HK-2 (cell line): ENCODE measurements around the gene CLPTM1L.
"Not testable (repeated sequence)": the region's sequence is repeated elsewhere in the genome, so short reads cannot be mapped to it uniquely, and the experiment has no call there.

ENCODE experiments used
- DNase-seq: peaks from one replicate; pipeline ENCODE4 v3.0.0-alpha.2; 2018; ENCODE audit not compliant: unreplicated experiment

Gene CLPTM1L

GRCh38 chr5:1380910-1381309, 36.0 kb upstream of the CLPTM1L start:
- DNase-seq, result no peak

DNA sequence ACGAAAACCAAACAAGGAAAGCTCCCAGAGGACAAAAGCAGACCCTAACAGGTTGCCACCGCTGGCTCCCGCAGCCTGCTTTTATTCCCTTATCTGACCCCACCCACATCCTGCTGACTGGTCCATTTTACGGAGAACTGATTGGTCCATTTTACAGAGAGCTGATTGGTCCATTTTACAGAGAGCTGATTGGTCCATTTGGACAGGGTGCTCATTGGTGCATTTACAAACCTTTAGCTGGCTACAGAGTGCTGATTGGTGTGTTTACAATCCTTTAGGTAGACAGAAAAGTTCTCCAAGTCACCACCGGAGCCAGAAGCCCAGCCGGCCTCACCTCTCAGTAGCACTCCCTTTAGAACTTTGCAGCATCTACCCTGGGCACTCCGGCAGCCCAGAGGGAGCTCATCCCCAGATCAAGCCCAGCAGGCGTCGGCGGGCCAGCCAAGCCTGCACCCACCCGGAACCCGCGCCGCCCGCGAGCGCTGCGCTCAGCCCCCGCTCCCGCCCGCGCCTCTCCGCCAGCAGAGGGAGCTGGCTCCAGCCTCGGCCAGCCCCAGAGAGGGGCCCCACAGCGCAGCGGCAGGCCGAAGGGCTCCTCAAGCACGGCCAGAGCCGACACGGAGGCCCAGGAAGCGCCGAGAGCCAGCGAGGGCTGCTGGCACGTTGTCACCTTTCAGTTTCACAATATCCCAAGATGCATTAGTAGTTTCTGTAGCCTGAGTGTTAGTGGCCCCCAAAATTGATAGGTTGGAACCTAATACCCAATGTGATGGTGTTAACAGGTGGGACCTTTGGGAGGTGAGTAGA, 35.3 kb upstream of the CLPTM1L start:
- DNase-seq, result peak; percentile 47

DNA sequence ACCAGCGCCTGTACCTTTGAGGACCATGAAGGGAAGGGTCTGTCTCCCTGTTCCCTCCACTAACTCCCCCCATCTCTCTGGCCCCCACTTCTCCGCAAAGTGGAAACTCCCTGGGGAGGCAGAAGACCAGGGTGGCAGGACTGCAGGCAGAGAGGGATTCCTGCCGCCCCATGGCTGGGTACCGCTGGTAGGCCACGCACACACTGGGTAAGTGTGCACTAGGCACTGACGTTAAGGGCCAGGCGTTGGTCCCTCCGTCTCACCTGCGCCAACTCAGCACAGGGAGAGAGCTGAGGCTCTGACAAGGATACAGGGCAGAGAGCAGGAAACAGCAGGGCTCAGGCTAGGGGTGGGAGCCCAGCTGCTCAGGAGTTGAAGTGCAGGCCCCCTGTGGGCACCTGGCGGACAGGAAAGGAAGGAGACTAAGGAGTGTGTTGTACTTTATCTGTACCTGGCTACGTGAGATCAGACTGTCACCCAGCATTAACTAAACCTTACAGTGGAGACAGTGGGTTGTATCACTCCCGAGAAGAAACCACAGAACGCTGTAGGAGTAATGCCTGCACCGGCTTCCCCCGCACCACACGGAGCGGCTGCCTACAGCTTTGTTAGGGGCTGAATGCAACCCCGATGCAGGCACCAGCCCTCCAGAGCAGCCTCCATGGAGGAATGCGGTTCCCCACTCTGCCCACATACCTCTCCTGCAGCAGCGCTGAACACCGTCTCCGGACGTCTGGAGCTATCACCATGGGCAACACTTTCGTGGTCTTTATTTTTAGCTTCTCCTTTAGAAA, 34.2 kb upstream of the CLPTM1L start:
- DNase-seq, result no peak

- no peak for DNase-seq
Observed at GRCh38 chr5:1378096-1378495, 33.2 kb upstream of the CLPTM1L start.

DNA sequence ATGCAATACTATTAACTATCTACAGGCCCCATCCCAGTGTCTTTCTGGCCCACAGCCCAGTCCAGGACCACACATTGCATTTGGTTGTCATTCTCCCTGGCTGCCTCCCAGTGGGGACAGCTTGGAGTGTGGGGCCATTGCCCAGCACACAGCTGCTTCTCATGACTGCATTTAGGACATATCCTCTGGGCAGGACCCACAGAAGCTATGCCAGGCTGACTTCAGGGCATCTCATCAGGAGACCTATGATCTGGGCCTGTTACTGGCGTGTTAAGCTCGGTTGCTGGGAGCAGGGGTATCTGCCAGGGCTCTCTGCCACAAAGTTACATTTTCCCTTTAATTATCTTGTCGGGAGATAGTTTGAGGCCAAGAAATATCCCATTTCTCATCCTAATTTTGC, 32.1 kb upstream of the CLPTM1L start:
- no peak for DNase-seq

- peak; percentile 34 for DNase-seq
Observed at GRCh38 chr5:1375871-1376810, 31.2 kb upstream of the CLPTM1L start.

DNA sequence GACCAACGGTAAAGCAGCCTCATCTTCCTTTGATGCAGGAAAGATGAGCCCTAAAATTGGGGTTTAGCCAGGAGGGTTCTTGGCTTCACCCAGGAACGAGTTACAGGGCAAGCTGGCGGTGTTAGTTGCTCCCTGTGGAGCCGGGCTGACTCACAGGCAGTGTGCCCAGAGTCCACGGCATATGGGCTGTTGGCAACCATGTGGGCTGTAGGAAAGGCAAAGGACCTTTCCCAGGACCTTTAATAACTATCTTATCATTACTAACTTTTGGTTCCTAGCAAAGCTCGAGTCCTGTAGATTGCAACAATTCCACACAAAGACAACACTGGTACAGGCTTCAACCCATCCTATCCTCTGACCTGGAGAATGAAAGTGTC, 29.8 kb upstream of the CLPTM1L start:
- no peak for DNase-seq

DNA sequence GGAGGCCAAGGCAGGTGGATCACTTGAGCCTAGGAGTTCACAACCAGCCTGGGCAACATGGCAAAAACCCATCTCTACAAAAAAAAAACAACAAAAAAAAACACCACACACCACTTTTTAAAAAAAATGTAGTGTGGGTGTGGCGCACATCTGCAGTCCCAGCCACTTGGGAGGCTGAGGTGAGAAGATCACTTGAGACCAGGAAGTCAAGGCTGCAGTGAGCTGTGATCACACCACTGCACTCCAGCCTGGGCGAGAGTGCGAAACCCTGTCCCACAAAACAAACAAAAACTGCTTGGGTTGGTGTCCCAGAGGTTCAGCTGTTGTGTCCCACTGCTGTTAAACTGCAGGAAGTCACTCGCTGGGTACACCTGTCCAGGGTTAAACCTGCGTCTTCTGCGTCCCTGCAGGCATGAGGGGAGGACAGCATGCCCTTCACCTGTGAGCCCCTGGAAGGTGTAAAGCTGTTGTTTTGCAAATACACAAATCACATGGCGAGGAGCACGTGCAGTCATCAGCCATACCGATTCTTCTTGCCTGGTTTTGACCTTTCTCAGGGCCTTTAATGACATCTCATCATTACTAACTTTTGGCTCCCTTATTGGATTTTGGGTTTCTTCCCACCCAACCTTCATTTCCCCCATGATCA, 29.3 kb upstream of the CLPTM1L start:
- no peak for DNase-seq

DNA sequence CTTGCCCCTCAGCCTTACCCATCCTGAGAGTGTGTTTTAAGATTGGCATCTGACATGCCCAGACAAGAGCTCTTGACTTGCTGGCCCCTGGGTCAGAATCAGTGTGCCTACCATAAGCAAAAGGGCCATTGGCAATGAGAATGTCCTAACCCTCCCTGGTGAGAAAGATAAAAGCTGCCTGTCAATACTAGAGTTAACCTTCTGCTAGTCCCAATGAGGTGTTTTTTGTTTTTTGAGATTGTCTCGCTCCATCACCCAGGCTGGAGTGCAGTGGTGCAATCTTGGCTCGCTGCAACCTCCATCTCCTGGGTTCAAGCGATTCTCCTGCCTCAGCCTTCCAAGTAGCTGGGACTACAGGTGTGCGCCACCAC, 27.1 kb upstream of the CLPTM1L start:
- DNase-seq, result not testable (repeated sequence)

GRCh38 chr5:1371218-1371971, 26.5 kb upstream of the CLPTM1L start:
- DNase-seq, result no peak

- no peak for DNase-seq
Observed at GRCh38 chr5:1370006-1370405, 25.1 kb upstream of the CLPTM1L start.

- no peak for DNase-seq
Observed at GRCh38 chr5:1368756-1369155, 23.9 kb upstream of the CLPTM1L start.

GRCh38 chr5:1368236-1368635, 23.3 kb upstream of the CLPTM1L start:
- DNase-seq, result no peak

DNA sequence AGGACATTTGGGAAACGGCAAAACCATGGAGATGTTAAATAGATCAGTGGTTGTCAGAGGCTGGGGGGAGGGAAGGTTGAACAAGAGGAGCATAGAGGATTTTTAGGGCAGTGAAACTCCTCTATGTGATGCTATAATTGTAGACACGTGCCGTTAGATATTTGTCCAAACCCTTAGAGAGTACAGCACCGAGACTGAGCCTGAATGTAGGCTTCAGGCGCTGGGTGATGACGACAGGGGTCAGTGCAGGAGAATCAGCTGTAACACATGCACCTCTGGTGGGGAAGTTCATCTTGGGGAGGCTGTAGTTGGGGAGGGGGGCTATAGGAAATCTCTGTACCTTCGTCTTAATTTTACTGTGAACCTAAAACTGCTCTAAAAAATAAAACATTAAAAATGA, 22.2 kb upstream of the CLPTM1L start:
- DNase-seq, result no peak

- no peak for DNase-seq
Observed at GRCh38 chr5:1366514-1366913, 21.6 kb upstream of the CLPTM1L start.

GRCh38 chr5:1364211-1364610, 19.3 kb upstream of the CLPTM1L start:
- no peak for DNase-seq

- DNase-seq, result no peak
Observed at GRCh38 chr5:1363581-1363980, 18.7 kb upstream of the CLPTM1L start.

DNA sequence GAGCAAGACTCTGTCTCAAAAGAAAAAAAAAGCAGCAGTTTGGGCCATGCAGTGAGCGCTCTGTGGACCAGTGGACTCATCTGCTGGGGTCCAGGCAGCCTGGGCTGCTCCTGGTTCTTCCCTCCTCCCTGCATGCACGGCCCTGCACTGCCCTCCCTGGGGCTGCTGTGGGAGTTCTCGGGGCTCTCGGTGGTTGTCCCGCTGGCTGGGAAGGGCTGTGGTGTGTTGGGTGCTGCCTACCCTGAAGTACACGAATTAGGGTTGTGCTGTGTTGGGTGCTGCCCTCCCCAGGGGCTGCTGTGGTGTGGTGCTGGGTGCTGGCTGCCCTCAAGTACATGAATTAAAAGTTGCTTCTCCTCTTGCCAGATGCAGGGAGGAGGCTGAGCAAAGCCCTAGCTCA, 18.3 kb upstream of the CLPTM1L start:
- DNase-seq, result no peak

GRCh38 chr5:1362242-1363015, 17.5 kb upstream of the CLPTM1L start:
- no peak for DNase-seq

DNA sequence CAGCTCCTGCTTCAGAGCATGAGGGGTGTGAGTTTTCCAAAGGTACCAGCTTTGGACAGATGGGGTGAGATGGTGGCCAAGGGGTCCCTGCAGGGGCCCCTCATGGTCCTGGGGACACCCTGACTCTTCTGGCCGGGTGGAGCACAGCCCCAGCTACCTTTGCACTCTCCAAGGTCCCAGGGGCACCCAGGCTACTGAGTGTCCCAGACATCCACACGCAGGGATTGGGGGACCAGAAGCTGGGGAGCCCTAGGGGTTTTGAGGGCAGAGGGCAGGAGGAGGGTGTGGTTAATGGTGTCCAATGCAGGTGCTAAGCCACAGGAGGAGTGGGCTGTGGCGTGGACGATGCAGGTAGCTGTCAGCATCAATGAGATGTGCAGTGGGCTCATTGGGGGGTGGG, 16.0 kb upstream of the CLPTM1L start:
- no peak for DNase-seq
